ENCODE measurements around the gene CUBN. TPM values are rescaled to one million over a fixed set of nuclear protein-coding genes. Genes with fewer than 3 reads are reported as not detected.
A peak's percentile ranks its signal among the peaks of the same experiment; 100 is the strongest.

The CUBN gene
- total RNA-seq, 3 donors from 2014 or later (not counting 1 experiment from before 2014, with no cell fraction given): 4.7 to 5.6 (median 5.1) TPM

DNA sequence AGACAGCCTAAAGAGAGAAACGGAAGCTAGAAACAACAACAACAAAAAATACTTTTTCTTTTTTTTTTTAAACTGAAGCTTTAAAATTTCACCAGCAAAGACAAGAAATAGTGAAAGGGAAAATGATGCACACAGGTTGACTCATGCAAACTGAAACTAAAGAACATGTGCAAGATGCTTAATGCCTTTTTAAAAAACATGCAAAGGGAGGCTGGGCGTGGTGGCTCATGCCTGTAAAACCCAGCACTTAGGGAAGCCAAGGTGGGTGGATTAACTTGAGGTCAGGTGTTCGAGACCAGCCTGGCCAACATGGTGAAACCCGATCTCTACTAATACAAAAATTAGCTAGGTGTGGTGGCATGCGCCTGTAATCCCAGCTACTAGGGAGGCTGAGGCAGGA, 15.1 kb upstream of the CUBN start:
- DNase-seq (peak in 1 of 2 donors; percentile 6), ATAC-seq (no peak)
- intact Hi-C loops (cut with micrococcal nuclease): no loop called here

DNA sequence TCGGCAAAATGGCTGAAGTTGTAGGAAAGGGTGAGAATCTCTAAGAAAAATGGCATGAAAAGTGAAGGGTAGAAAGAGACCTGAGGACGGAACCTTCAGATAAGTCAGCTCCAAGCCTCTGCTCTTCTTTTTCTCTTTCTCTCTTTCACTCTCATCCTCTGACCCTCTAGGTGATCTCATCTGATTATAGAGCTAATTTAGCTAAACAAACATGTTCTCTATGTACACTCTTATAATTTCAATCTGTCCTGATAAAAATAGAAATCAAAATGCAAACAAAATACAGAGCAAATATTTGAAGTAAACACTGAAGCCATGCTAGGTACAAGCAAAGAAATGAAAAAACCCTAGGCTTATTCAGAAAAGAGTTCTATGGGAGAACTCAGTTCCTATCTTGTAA, 14.4 kb upstream of the CUBN start:
- no peaks in the 10 kb centered on the region for H3K9me3 Mint-ChIP-seq
- H3K4me1 Mint-ChIP-seq: no peaks in the 10 kb centered on the region
- H3K27me3 ChIP-seq (ENCODE audit: control insufficient read depth, insufficient read depth, low read length): no peaks in the 10 kb centered on the region
- peaks cover 12% of the 10 kb centered on the region for H3K36me3 Mint-ChIP-seq
- no peak overlapping the region for H3K27ac ChIP-seq (ENCODE audit: low read length)
- no peaks in the 10 kb centered on the region for H3K36me3 ChIP-seq (ENCODE audit: control insufficient read depth, insufficient read depth, low read length)
- H3K9me3 ChIP-seq (ENCODE audit: control insufficient read depth, insufficient read depth, low read length): no peaks in the 10 kb centered on the region
- no peak overlapping the region for H3K4me3 ChIP-seq (ENCODE audit: low read length)
- TF ChIP-seq, protein P1, sequence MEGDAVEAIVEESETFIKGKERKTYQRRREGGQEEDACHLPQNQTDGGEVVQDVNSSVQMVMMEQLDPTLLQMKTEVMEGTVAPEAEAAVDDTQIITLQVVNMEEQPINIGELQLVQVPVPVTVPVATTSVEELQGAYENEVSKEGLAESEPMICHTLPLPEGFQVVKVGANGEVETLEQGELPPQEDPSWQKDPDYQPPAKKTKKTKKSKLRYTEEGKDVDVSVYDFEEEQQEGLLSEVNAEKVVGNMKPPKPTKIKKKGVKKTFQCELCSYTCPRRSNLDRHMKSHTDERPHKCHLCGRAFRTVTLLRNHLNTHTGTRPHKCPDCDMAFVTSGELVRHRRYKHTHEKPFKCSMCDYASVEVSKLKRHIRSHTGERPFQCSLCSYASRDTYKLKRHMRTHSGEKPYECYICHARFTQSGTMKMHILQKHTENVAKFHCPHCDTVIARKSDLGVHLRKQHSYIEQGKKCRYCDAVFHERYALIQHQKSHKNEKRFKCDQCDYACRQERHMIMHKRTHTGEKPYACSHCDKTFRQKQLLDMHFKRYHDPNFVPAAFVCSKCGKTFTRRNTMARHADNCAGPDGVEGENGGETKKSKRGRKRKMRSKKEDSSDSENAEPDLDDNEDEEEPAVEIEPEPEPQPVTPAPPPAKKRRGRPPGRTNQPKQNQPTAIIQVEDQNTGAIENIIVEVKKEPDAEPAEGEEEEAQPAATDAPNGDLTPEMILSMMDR (IDR thresholded peaks at IDR 0.05): no peak
- intact Hi-C loops (cut with micrococcal nuclease): no loop called here
- ATAC-seq: no peak
- peaks cover 0 to 2% of the 10 kb centered on the region in 2 donors for H3K27me3 Mint-ChIP-seq (ENCODE audit: low read depth in 2 of 2)
- no peaks in the 10 kb centered on the region for H3K4me1 ChIP-seq (ENCODE audit: control insufficient read depth, insufficient read depth, low read length)
- WGBS (ENCODE audit: insufficient coverage): 100% methylated on average over 2 of the region's 2 CpGs
- no peak for DNase-seq
- H3K4me3 Mint-ChIP-seq: no peak overlapping the region
- H3K27ac Mint-ChIP-seq: no peak overlapping the region

More for the DNA sequence above, 15.1 kb upstream of the CUBN start:
- Histone ChIP-seq H3K36me3 (ENCODE audit: control insufficient read depth, insufficient read depth, low read length) (no peaks in the 10 kb centered on the region), H3K4me1 (ENCODE audit: control insufficient read depth, insufficient read depth, low read length) (no peaks in the 10 kb centered on the region), H3K9me3 (ENCODE audit: control insufficient read depth, insufficient read depth, low read length) (no peaks in the 10 kb centered on the region), H3K27me3 (ENCODE audit: control insufficient read depth, insufficient read depth, low read length) (no peaks in the 10 kb centered on the region), H3K27ac (ENCODE audit: low read length) (no peak overlapping the region), H3K4me3 (ENCODE audit: low read length) (no peak overlapping the region)
- TF ChIP-seq, protein P1 (IDR thresholded peaks at IDR 0.05): no peak
- H3K4me3 Mint-ChIP-seq: no peak overlapping the region
- H3K4me1 Mint-ChIP-seq: no peaks in the 10 kb centered on the region
- H3K9me3 Mint-ChIP-seq: no peaks in the 10 kb centered on the region
- peaks cover 0 to 2% of the 10 kb centered on the region in 2 donors for H3K27me3 Mint-ChIP-seq (ENCODE audit: low read depth in 2 of 2)
- H3K27ac Mint-ChIP-seq: no peak overlapping the region
- H3K36me3 Mint-ChIP-seq: peaks cover 12% of the 10 kb centered on the region
- 93% methylated on average over 3 of the region's 5 CpGs for WGBS (ENCODE audit: insufficient coverage)

DNA sequence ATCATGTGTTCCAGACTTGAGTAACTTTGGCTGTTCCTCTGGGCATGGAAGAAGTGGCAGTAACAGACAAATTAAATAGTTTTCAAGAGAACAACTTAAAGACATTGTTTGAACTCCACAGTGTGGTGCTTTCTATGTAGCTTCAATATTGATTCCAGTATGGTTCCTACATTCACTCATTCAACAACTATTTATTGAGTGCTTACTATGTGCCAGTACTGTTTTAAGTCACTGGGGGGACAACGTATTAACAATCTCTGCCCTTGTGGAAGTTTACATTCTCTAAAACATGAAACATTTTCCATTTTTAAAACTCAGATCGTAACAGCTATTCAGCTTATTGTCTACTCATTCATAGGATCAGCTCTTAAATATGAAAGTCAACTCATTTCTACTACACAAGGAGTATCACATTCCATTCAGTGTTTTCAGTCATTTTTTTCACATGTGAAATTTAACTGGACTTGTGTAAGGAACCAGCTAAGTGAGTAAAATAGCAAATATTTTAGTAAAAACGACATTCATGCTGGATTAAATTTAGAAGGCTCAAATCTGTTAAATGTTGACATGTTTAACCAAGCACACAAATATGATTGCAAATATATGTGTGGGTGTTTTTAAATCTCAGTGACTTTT, 13.6 kb upstream of the CUBN start:
- Mint-ChIP-seq H3K4me1 (no peaks in the 10 kb centered on the region), H3K4me3 (no peak overlapping the region), H3K9me3 (no peaks in the 10 kb centered on the region), H3K27me3 (ENCODE audit: low read depth in 2 of 2) (peaks cover 0 to 2% of the 10 kb centered on the region in 2 donors), H3K27ac (no peak overlapping the region), H3K36me3 (peaks cover 12% of the 10 kb centered on the region)
- TF ChIP-seq, protein P1 (IDR thresholded peaks at IDR 0.05): no peak
- H3K4me1 ChIP-seq (ENCODE audit: control insufficient read depth, insufficient read depth, low read length): no peaks in the 10 kb centered on the region
- no peaks in the 10 kb centered on the region for H3K36me3 ChIP-seq (ENCODE audit: control insufficient read depth, insufficient read depth, low read length)
- DNase-seq (no peak), ATAC-seq (no peak)
- WGBS (ENCODE audit: insufficient coverage): 94% methylated on average over 3 of the region's 3 CpGs
- H3K4me3 ChIP-seq (ENCODE audit: low read length): no peak overlapping the region
- intact Hi-C loops (cut with micrococcal nuclease): no loop called here
- H3K27ac ChIP-seq (ENCODE audit: low read length): no peak overlapping the region
- H3K9me3 ChIP-seq (ENCODE audit: control insufficient read depth, insufficient read depth, low read length): no peaks in the 10 kb centered on the region
- H3K27me3 ChIP-seq (ENCODE audit: control insufficient read depth, insufficient read depth, low read length): no peaks in the 10 kb centered on the region

Data from natural killer cell (primary cell).